GM19372 (cell line): ENCODE data around the gene RAX2.

Source experiments
- ATAC-seq: cut with Tn5 transposase; IDR thresholded peaks from one replicate; pipeline ENCODE4 v1.9.1; 2021; ENCODE audit warnings: mild to moderate bottlenecking, low read depth, moderate library complexity; ENCODE audit not compliant: unreplicated experiment

The RAX2 gene

DNA sequence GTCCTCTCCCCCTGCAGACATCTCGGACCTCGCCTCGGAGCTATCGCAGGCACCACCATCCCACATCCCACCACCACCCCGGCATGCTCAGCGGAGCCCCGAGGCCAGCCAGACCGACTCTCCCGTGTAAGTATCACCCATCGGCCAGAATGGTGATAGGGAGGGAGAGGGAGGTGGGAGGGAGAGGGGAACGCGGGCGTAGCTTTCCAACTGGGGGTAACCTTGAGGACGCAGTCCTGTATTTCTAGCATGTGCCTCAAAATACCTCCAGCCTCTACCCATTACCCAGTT lies 37.8 kb downstream of the RAX2 start:
- ATAC-seq = no peak

DNA sequence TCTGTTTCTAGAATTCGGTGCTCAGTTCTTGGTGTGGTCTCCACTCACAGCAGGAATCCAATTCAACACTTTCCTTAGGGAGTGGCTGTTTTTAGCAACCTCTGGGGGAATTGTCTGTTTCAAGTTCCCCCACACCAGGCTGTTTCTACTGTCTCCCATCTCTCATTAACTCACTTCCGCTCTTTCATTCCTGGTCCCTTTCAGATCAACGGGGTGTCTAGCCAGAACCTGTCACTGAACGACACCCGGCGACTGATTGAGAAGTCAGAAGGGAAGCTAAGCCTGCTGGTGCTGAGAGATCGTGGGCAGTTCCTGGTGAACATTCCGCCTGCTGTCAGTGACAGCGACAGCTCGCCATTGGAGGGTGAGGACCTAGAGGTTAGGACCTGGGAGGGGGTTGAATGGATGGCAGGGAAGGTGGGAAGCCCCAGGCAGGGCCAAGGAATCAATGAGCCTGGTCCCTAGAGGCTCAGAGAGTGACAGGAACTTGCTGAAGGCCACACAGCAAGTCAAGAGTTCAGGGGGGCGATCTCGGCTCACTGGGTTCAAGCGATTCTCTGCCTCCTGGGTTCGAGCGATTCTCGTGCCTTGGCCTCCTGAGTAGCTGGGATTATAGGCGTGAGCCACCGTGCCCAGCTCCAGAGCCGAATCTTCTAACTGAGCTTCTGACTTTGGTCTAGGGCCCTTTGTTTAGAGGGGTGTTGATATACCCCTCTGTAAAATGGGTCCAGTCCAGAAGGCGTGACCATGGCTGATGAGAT lies 38.3 kb downstream of the RAX2 start:
- no peak for ATAC-seq

DNA sequence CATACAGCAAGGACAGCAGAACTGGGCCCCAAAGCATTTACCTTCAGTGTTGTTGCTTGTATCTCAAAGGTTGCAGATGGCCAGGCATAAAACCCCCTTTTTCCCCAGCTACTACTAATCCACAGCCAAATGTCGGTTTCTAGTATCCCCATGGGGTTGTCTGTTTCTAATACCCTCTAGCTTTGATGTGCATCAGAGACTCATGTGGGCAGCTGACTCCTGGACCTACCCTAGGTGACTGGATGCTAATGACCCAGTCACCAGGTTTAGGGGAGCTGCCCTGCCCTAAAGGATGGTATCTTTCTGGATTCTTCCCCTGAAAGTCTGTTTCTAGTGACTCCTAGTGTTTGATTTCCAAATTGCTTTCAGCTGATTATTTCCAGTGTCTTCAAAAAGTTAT lies 39.9 kb downstream of the RAX2 start:
- no peak for ATAC-seq

DNA sequence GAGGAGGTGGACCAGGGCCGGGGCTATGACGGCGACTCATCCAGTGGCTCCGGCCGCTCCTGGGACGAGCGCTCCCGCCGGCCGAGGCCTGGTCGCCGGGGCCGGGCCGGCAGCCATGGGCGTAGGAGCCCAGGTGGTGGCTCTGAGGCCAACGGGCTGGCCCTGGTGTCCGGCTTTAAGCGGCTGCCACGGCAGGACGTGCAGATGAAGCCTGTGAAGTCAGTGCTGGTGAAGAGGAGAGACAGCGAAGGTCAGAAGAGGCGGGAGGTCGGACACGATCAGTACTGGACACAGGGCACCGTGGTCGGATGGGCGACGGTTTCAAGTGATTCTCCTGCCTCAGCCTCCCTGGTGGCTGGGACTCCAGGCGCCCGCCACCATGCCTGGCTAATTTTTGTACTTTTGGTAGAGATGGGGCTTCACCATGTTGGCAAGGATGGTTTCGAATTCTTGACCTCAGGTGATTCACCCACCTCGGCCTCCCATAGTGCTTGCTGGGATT lies 41.5 kb downstream of the RAX2 start:
- ATAC-seq = no peak

DNA sequence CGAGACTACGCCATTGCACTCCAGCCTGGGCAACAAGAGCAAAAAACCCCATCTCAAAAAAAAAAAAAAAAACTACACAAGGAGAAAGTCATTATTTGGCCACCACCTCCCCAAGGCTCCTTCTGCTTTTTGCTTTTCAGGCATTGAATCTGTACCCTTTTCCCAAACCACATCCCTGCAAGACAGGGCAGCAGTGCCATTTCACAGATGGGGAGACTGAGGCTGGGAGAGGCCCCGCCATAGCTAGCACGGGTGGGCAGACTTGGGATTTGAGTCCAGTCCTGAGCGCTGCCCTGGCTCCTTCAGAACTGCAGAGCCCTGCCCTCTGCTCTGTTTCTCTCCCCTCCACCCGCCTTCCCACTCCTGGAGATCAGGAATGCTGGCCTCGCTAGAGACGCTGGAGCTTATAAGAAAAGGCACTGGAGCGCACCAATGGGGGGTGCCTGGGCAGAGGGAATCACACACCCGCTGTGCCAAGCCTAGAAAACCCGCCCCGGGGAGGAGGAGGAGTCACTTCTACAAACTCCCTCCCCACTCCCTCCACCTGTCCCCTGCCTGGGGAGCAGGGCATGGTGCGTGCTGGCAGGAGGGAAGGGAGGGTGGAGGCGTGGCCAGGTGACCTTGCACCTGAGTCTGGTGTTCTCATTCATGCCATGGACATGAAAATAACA lies 46.3 kb downstream of the RAX2 start:
- ATAC-seq = no peak

DNA sequence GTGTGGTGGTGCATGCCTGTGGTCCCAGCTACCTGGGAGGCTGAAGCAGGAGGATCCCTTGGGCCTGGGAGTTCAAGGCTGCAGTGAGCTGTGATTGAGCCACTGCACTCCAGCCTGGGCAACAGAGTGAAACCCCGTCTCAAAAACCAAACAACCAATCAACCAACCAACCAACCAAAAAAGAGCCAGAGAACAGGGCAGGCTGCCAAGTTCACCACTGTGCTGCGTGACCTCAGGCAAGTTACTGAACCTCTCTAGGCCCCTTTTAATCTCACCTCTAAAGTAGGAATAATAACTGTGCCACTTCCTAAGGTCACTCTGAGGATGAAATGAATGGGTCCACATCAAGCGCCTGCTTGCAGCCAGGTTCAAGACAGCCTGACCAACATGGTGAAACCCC lies 46.9 kb downstream of the RAX2 start:
- ATAC-seq = no peak

DNA sequence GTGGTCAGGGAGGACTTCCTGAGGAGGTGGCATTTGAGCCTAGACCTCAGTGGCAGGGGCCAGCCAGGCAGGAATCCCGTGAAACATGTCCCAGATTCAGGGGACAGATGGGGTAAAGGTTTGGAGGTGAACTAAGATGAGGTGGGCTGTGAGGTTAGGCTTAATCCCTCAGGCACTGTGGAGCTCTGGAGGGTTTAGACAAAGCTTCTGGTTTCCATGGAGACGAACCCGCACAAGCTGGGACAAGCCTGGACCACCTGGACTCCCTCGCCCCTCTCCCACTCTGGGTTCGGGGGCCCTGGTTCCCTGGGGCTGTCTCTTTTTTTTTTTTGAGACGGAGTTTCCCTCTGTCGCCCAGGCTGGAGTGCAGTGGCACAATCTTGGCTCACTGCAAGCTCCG lies 48.1 kb downstream of the RAX2 start:
- ATAC-seq = no peak

DNA sequence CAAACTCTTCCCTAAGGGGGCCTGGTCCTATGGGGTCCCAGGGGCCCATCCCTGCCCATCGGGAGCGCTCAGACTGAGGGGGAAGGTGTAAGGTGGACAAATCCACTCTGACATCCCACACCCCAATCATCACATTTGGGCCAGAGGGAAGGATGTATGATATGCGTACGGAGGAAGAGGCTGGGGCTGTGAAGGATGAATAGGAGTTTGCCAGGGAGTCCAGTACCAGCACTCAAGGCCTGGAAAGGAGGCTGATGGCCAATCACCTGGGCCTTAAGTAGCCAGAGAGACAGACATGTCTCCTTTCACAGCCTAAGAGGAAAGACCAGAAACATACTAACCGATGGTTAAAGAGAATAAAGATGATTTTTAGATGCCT lies 48.9 kb downstream of the RAX2 start:
- no peak for ATAC-seq

DNA sequence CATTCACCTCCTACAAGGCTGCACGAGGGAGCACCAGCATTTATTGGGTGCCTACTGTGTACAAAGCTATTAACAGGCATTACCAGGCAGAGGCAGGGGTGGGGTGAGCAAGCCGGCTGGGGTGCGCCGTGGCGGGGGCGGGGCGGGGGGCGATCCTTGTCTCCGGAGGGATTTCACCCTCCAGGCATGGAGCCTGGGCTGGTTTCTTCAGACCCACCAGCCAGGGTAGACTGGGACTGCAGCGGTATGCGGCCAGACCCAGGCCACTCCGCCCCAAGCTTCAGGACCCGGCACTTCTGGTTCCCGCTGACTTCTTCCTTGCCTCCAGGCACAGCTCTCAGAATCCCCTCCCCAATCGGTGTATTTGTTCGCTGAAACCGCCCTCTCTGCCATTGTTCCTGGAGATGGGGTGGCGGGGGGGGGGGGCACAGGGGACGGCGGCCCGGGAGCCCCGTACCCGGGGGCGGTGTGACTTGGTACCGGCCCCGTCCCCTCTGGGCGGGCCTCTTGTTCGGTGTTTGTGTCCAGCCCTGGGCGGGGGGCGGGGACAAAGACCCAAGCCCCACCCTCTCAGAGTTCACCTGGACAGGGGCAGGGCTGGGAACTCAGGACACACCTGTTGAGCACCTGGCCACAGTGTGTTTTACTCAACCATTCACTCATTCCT lies 49.5 kb downstream of the RAX2 start:
- ATAC-seq = no peak

DNA sequence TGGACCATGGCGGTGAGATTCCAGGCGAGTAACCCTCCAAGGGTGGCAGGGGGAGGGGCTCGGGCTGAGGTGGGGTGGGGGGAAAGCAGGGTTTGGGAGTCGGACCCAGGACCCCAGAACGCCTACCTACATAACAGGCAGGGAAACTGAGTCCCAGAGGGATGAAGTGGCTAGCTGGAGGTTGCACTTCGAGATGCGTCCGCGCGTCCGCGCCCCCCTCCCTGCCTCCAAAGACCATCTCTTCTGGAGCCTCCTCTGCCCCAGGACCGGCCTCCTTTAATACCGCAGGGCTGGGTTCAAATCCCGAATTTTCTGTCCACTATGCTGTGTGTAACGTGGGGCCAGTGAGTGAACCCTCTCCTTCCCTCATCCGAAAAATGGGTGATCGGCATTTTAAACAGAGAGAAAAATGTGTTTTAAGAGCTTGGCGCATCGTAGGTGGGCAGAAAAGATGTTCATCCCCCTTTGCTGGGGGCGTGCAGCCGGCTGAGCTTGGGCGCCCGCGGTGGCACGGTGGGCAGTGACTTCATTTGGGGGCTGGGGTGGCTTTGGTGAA lies 50.1 kb downstream of the RAX2 start:
- ATAC-seq = no peak

DNA sequence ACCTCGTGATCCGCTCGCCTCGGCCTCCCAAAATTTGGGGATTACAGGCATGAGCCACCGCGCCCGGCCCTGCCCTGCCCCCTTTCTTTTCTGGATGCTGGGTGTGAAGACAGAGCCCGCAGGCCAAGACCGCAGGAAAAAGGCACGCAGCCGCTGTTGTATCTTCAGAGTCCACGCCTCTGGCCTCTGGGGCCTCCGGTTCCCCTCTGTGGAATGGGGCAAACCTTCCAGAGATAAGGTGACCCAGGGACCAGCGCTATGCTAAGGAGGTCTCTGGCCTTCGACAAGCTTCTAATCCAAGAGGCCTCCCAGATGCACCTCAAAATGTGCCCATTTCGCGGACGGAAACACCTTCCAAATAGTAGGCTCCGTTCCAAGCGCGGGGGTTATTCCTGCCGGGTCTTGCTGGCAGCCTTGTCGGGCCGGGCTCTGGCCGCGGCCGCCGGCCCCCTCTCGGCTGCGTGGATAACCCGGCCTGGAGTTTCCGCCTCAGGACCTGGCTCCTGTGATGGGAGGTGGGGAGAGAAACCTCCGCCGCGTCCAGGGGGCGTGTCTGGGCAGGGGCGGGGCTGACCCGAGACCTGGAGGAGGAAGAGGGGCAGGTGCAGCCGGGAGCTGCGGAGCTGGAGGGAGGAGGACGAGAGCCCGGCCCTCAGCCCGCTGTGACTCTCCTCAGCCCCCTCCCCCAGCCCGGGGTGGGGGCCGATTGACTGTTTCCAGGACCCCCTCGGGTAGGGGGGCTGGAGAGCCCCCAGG lies 50.7 kb downstream of the RAX2 start:
- no peak for ATAC-seq

DNA sequence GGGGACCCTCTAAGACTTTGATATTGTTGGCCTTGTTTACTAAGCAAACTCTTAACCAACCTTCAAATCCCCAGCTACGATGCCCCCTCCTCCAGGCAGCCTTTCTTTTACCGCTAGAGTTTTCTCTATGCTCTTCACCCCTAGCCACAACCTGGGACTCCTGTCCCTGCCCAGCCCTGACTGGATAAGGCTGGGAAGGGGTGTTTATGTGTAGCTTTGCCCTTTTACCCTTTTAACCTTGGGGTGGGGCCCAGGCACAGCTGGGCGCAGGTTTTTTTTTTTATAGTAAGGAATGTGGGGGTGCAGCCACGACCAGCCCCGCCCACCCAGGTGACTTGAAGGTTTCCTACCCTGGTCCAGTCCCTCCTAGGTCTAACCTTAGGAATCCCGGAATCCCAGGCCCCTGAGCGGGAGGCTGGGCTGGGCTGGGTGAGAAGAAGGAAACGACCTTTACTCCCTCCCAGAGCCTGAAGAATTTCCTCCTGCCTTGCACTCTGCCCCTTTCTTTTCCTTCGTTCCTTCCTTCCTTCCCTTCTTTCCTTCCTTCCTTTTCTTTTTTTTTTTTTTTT lies 51.6 kb downstream of the RAX2 start:
- no peak for ATAC-seq

DNA sequence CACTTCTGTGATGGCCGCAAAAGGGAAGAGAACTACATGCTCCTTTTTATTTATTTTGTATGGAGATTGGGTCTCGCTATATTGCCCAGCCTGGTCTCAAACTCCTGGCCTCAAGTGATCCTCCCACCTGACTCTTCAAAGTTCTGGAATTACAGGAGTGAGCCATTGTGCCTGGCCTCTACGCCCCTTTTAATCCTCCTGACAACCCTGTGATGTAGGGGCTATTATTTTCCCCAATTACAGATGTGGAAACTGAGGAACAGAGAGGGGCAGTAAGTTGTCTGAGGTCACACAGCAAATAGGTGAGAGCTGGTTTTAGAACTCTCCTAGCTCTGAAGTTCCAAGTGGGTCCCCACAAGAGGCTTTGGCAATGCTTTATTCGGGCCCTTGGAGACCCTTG lies 52.2 kb downstream of the RAX2 start:
- ATAC-seq = no peak
